Adrenal gland (tissue), 5 donors: ENCODE measurements around the gene ULBP1.

Experiments used
- CTCF ChIP-seq, 6 experiments: fragments of 450-650 bp in 4 of 6; fragments of 200-600 bp in 2 of 6; sonication (generic) in 1 of 6; IDR thresholded peaks; 1 replicate in 5 of 6; 2 replicates in 1 of 6; pipeline versions ENCODE4 v1.5.1 to v1.8.0; 2016 to 2021; ENCODE audit warnings: antibody characterized with exemption in 6 of 6, mild to moderate bottlenecking in 2 of 6, moderate library complexity in 1 of 6
- POLR2A ChIP-seq, 2 donors: fragments of 450-650 bp; IDR thresholded peaks; one replicate each; pipeline ENCODE4 v1.6.1; 2017; ENCODE audit warnings: antibody characterized with exemption in 2 of 2, mild to moderate bottlenecking in 2 of 2, moderate library complexity in 1 of 2
- donor health status: DM: no; HTN: no; CAD: no.

DNA sequence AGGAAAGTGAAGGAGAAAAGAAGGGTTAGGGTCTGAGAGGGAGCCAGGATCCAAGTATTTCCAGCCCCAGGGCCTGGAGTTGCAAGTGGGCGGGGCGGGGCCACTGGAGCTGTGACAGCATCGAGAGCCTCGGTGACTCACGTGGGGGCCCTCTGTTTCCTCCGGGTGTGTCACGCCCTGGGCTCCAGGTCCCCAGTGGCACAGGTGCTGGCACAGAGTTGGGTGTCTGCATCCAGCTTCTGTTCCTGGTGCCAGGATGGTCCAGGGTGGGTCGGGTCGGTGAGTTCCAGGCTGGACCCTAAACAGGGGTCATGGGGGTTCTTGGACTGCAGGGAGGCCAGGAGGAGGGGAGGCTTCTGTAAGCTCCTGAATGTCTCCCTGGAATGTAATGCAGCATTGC lies 44.8 kb downstream of the ULBP1 start:
- no peak for TF ChIP-seq CTCF (IDR thresholded peaks at IDR 0.05)
- no peak for TF ChIP-seq POLR2A (IDR thresholded peaks at IDR 0.05)
